H54 (cell line): ENCODE measurements around the gene PFKFB3.
"Not testable (repeated sequence)": the region's sequence is repeated elsewhere in the genome, so short reads cannot be mapped to it uniquely, and the experiment has no call there.

Source experiments
- DNase-seq: peaks from one replicate; pipeline ENCODE4 v3.0.0; 2011; ENCODE audit warnings: low spot score, mixed read lengths; ENCODE audit not compliant: insufficient read length
- FAIRE-seq: peaks from 3 replicates; lab custom pipeline; 2011; peaks lifted over from hg19 to GRCh38; lab: Jason Lieb, UNC
- POLR2A ChIP-seq: IDR thresholded peaks from 2 replicates; pipeline ENCODE4 v1.6.1; 2011; ENCODE audit warnings: low read depth, mild to moderate bottlenecking, low read length

The PFKFB3 gene

DNA sequence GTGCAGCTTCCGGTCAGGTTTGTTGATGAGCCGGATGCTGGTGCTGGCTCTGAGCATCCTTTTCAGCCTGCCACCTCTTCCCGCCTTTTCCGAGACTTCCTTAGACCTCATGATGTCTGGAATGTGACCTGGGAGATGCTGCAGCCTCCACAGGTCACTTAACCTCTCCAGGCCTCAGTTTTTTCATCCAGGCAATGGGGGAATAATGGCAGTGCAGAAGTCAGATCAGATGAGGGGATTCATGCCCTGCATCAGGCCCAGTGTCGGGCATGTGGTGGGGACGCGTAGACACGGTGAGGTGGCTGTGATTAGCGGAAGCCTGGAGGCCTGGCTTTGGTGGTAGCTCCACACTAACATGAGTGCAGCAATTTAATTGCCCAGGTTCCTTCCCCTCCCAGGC lies 24.6 kb downstream of the PFKFB3 start:
- no peak for FAIRE-seq
- no peak for DNase-seq
- TF ChIP-seq POLR2A, result no peak

DNA sequence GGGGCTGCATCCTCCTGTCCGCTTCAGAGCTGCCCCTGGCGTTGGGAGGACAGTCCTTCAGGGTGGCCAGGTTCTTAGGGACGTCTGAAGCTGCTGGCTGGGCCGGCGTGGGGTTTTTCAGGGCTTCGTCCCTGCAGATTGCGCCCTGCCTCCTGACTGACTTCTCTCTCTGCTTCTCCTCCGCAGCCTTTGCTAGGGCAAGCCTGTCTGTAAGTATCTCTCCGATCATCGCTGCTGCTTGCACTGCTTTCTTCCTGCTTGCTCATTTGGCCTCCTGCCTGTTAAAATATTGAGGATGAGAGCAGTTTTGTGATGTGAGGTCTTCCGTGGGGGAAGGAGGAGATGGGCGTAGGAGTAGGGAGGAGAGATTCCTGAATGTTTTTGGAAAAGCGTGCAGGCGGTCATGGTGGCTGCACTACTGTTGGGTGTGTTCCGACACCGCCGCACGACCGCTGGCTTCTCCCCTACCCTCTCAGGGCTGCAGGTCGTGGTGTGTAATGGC lies 25.3 kb downstream of the PFKFB3 start:
- FAIRE-seq (no peak), DNase-seq (no peak)
- TF ChIP-seq POLR2A, result no peak

DNA sequence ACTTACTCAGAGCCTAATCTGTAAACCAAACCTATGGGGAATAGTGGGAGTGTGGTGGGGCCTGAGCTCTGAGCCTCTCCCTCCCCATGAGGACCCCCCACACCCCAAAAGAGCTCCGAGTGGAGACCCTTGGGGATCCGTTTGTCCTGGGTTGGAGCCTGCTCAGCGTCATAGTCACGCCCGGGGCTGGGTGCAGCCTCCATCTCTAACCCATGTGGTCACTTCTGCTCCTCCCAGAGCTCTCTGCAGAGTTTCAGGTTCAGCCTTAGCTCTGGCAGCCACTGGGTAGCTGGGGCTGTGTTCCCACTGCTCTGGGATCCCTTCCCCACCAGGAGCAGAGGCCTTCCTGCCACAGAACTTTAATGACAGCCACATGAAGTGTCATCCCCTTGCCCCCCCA lies 25.9 kb downstream of the PFKFB3 start:
- no peak for TF ChIP-seq POLR2A
- DNase-seq, result no peak
- no peak for FAIRE-seq

DNA sequence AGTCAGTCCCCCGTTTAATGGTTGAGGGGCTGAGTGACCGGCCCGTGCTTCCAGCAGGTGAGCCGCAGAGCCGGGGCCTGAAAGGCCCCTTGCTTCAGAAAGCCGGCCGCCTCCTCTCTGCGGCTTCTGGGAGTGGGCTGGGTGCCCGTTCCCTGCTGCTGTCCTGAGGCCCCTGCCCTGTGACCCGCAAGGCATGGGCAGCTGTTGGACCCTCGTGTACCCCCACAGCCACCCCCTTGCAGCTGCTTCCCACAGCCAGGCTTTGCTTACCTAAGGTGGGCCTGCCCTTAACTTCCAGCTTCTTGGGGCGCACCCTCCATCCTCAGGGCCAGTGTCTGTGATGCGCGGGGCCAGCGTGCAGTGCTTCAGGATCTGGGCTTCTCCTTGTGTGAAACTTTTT lies 26.6 kb downstream of the PFKFB3 start:
- no peak for TF ChIP-seq POLR2A
- FAIRE-seq (no peak), DNase-seq (no peak)

DNA sequence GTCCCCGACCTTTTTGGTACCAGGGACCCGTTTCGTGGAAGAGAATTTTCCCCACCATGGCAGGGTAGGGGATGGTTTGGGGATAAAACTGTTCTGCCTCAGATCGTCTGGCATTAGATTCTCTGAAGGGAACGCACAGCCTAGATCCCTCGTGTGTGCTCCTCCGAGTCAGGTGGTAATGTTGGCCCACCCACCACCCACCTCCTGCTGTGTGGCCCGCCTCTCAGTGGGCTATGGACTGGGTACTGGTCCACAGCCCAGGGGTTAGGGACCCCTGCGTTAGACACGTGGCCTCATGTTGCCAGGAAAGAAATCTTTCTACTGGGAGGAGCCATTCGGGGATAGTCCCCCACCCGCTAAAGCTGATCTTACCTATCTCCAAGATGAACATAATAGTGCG lies 27.0 kb downstream of the PFKFB3 start:
- FAIRE-seq, result no peak
- no peak for TF ChIP-seq POLR2A
- DNase-seq, result no peak

DNA sequence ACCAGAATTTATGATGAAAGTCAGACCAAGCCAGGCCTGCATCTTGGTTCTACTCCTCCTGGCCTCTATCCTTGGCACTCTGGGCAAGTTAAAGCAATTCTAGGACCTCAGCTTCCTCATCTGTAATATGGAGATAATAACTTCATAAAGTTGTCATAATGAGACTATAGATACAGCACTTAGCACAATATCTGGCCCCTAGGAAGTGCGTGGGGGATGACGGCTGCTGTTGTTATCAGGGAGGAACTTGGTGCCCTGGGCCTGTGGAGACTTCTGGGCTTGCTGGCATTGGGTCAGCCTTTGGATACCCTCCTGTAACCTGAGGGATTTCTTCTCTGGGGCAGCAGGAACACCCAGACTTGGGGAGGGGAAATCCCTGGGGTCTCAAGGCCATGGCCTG lies 27.6 kb downstream of the PFKFB3 start:
- FAIRE-seq (no peak), DNase-seq (no peak)
- no peak for TF ChIP-seq POLR2A

DNA sequence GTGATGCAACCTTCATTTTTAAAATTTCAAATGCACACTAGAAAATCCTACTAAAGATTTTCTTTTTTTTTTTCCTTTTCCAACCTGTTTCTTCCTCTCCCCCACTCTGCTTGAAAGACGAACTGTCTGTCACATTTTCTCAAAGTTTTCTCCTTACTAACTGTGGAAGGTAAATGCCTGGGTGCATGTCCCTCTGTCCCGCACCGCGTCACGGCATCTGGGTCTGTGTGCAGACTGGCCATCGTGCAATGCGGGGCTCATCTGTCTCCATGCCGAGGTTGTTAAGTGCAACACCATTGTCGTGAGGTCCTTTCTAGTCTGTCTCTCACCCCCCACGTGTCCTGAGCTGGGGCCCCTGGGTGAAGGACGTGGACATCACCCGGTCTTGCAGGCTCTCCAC lies 28.4 kb downstream of the PFKFB3 start:
- no peak for FAIRE-seq
- no peak for DNase-seq

DNA sequence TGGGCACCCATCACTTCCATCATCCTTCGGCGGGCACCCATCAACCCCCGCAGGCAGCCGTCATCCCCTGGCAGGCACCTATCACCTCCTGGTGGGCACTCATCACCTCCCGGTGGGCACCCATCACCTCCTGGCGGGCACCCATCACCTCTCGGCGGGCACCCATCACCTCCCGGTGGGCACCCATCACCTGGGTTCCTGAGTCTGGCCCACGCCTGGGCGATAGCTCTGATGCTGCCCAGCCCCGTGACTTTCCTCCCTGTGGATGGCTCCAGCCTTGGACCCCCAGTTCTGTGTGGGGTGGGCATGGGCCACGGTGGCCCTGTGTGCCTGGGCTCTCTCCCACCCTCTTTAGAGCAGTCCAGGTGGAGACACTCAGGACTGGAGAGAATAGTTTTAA lies 29.0 kb downstream of the PFKFB3 start:
- no peak for FAIRE-seq
- no peak for DNase-seq
- TF ChIP-seq POLR2A, result no peak

More for the DNA sequence above, 28.4 kb downstream of the PFKFB3 start:
- TF ChIP-seq POLR2A, result no peak

DNA sequence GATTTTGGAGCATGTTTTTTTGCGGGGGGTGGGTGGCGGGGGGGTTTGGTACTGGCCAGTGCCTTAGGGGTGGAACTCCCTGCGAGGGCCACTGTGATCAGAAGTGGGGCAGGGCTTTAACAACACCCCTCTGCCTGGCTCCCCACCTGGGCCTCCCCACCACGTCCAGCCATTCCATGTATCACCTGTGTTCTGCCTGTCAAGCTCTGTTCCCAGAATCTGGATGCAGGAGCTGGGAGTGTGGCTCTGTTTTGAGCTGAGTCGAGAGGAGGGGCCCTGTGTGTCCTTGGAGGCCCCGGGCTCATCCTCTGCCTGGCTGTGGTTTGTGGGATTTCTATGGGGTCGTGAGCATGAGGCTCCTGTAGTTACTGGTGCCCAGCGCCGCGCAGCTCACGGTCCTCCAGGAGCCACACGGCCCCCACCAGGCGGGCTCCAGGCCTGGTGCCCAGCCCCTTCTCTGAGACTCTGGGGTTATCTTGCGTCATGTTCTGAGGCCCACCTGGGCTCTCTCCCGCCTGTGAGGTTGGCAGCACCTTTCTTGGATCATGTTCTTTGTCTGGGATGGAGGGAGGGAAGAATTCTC lies 29.6 kb downstream of the PFKFB3 start:
- DNase-seq, result no peak
- TF ChIP-seq POLR2A, result no peak
- FAIRE-seq, result no peak

DNA sequence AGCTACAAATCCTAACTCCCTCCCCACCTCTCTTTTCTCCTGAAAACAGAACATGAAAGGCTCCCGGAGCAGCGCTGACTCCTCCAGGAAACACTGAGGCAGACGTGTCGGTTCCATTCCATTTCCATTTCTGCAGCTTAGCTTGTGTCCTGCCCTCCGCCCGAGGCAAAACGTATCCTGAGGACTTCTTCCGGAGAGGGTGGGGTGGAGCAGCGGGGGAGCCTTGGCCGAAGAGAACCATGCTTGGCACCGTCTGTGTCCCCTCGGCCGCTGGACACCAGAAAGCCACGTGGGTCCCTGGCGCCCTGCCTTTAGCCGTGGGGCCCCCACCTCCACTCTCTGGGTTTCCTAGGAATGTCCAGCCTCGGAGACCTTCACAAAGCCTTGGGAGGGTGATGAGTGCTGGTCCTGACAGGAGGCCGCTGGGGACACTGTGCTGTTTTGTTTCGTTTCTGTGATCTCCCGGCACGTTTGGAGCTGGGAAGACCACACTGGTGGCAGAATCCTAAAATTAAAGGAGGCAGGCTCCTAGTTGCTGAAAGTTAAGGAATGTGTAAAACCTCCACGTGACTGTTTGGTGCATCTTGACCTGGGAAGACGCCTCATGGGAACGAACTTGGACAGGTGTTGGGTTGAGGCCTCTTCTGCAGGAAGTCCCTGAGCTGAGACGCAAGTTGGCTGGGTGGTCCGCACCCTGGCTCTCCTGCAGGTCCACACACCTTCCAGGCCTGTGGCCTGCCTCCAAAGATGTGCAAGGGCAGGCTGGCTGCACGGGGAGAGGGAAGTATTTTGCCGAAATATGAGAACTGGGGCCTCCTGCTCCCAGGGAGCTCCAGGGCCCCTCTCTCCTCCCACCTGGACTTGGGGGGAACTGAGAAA lies 30.4 kb downstream of the PFKFB3 start:
- no peak for TF ChIP-seq POLR2A
- FAIRE-seq (no peak), DNase-seq (no peak)

DNA sequence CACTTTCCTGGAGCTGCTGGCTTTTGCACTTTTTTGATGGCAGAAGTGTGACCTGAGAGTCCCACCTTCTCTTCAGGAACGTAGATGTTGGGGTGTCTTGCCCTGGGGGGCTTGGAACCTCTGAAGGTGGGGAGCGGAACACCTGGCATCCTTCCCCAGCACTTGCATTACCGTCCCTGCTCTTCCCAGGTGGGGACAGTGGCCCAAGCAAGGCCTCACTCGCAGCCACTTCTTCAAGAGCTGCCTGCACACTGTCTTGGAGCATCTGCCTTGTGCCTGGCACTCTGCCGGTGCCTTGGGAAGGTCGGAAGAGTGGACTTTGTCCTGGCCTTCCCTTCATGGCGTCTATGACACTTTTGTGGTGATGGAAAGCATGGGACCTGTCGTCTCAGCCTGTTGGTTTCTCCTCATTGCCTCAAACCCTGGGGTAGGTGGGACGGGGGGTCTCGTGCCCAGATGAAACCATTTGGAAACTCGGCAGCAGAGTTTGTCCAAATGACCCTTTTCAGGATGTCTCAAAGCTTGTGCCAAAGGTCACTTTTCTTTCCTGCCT lies 31.1 kb downstream of the PFKFB3 start:
- no peak for FAIRE-seq
- no peak for TF ChIP-seq POLR2A
- DNase-seq, result no peak

DNA sequence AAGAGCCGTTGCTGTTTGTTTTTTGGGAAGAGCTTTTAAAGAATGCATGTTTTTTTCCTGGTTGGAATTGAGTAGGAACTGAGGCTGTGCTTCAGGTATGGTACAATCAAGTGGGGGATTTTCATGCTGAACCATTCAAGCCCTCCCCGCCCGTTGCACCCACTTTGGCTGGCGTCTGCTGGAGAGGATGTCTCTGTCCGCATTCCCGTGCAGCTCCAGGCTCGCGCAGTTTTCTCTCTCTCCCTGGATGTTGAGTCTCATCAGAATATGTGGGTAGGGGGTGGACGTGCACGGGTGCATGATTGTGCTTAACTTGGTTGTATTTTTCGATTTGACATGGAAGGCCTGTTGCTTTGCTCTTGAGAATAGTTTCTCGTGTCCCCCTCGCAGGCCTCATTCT lies 31.6 kb downstream of the PFKFB3 start:
- FAIRE-seq (no peak), DNase-seq (no peak)
- TF ChIP-seq POLR2A, result no peak

DNA sequence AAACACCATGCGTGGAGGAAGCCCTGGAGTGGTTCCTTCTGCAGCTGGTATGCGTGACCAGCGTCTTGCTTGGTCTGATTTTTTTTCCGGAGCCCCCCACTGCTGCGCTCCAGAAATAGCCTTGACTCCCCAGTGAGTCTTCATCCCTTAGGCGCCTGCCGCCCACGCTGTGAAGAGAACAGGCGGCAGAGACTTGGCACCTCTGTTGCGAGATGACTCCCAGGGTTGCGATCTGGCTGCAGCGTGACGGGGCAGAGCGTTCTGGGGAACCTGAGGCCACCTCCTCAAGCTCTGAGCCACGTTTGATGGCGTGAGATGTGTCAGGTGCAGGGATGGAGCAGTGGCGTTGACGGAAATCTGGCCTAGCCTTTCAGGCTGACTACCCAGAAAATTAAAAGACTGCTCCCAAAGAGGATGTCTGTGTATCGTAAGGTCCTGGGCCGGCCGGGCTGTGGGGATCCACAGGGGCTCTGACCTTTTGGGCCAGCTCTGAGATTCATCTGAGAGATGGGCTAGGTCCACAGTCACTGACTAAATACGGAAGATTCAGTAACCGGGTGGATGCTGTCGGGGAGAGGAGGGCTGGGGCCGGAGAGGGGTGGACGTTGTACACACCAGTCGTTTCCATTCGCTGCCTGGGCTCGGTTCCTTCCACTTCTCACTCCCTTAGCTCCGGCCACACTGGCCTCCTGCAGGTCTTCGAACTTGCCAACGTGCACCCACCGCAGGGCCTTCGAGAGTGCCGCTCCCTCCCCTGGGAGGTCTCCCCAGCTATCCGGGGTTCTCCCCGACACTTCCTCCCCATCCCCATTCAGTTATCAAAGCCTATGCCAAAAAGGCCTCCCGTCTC lies 33.8 kb downstream of the PFKFB3 start:
- DNase-seq (no peak), FAIRE-seq (no peak)
- TF ChIP-seq POLR2A, result no peak

DNA sequence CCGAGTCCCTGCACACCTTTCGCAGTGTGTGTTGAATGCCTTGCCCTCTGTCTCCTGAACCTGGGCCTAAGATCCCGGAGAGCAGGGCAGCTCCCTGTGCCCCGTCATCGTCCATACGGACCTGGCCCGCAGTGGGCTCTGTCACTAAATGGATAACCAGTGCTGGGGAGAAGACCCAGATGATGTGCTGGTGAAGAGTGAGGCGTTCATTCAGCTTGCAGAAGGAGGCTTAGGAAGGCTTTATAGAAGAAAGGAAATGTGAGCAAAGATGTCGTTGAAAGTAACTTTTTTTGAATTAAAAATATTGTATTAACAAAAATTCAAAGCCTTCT lies 34.4 kb downstream of the PFKFB3 start:
- DNase-seq (no peak), FAIRE-seq (no peak)
- TF ChIP-seq POLR2A, result no peak

DNA sequence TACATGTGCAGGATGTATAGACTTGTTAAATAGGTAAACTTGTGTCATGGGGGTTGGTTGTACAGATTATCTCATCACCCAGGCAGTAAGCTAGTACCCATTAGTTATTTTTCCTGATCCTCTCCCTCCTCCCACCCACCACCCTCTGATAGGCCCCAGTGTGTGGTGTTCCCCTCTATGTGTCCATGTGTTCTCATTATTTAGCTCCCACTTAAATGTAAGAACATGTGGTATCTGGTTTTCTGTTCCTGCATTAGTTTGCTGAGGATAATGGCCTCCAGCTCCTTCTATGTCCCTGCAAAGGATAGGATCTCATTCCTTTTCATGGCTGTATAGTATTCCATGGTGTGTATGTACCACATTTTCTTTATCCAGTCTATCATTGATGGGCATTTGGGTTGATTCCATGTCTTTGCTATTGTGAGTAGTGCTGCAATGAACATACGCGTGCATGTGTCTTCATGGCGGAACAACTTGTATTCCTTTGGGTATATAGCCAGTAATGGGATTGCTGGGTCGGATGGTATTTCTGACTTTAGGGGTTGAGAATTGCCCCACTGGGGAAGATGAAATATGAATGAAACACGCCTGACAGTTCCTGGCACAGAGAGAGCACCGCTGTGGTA lies 36.0 kb downstream of the PFKFB3 start:
- not testable (repeated sequence) for DNase-seq, FAIRE-seq
